ENCODE data around the gene CLDN3.
"Not testable (repeated sequence)": the region's sequence is repeated elsewhere in the genome, so short reads cannot be mapped to it uniquely, and the experiment has no call there.

The CLDN3 gene

GRCh38 chr7:73736885-73737284 lies 33.2 kb downstream of the CLDN3 start:
- no peak for DNase-seq (ENCODE audit: low spot score)

DNA sequence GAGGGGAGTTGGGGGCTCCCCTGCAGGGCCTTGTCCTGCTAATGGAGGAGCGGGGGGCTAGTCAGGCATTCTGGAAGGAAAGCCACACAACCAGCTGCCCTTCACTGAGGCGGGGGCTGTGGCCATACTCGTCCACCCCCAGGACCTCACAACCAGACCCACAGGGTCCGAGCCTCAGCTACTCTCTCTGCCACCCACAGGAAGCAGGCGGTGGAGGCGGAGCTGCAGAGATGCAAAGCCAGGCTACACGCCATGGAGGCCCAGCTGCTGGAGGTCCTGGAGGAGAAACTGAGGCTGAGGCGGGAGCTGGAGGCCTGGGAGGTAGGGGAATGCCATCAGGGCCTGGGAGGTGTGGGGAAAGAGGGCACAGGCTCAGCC lies 34.6 kb downstream of the CLDN3 start:
- no peak for DNase-seq (ENCODE audit: low spot score)

- DNase-seq (ENCODE audit: low spot score): peak; percentile 78
Observed at GRCh38 chr7:73734619-73735527, 35.2 kb downstream of the CLDN3 start.

DNA sequence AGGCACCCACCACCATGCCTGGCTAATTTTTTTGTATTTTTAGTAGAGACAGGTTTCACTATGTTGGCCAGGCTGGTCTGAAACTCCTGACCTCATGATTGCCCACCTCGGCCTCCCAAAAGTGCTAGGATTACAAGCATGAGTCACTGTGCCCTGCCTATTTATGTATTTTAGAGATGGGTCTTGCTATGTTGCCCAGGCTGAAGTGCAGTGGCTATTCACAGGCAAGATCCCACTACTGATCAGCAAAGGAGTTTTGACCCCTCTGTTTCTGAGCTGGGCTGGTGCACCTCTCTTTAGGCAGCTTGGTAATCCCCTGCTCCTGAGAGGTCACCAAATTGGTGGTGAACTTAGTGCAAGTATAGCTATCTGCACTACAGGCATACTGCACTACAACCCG lies 37.7 kb downstream of the CLDN3 start:
- DNase-seq (ENCODE audit: low spot score): no peak

- no peak for DNase-seq (ENCODE audit: low spot score)
Observed at GRCh38 chr7:73730485-73730884, 39.6 kb downstream of the CLDN3 start.

DNA sequence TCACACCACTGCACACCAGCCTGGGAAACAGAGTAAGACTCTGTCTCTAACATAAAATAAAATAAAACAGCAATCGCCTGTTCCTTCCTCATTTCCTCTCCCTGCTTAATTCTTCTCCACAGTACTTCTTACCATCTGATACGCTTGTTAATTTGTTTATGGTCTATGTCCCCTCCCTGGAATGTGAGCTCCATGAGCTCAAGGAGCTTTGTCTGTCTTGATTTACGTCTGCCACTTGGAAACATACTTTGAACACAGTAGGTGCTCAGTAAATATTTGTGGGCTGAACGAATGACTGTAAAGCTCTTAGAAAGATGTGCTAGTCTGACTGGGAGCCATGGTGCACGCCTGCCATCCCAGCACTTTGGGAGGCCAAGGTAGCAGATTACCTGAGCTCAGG lies 41.5 kb downstream of the CLDN3 start:
- DNase-seq (ENCODE audit: low spot score): no peak

DNA sequence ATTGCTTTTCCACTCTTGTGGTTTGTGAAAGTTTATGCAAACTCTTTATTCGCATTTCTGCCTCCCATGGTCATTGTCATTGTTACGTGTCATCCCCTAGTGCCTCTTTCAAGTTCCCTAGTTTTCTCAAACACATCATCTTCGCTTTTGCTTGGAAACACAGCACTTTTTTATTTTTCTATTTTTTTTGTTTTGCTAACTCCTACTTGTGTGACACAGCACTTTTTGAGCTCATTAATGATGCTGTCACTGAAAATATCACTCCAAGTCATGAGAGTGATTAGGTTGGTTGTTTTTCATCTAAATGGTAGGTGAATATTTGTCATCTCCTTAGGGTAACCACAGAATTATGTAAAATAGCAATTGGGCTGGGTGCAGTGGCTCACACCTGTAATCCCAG lies 42.1 kb downstream of the CLDN3 start:
- DNase-seq (ENCODE audit: low spot score): no peak

- no peak for DNase-seq (ENCODE audit: low spot score)
Observed at GRCh38 chr7:73726083-73726466, 44.0 kb downstream of the CLDN3 start.

GRCh38 chr7:73723813-73724212 lies 46.3 kb downstream of the CLDN3 start:
- DNase-seq (ENCODE audit: low spot score): no peak

DNA sequence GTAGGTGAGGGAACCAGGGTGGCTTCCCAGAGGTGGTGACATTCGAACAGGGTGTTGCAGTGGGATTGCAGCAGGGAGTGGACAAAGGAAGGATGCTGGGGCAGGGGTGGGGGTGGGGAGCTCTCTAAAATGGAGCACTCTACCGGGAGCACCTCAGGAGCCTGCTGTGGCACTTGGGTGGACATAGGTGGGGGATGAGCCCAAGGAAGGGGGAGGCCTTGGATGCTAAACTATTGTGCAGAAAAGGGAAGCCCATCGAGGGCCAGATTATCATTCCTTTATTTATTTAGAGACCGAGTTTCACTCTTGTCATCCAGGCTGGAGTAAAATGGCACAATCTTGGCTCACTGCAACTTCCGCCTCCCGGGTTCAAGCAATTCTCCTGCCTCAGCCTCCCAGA lies 47.3 kb downstream of the CLDN3 start:
- no peak for DNase-seq (ENCODE audit: low spot score)

- not testable (repeated sequence) for DNase-seq (ENCODE audit: low spot score)
Observed at GRCh38 chr7:73722182-73722581, 47.9 kb downstream of the CLDN3 start.

DNA sequence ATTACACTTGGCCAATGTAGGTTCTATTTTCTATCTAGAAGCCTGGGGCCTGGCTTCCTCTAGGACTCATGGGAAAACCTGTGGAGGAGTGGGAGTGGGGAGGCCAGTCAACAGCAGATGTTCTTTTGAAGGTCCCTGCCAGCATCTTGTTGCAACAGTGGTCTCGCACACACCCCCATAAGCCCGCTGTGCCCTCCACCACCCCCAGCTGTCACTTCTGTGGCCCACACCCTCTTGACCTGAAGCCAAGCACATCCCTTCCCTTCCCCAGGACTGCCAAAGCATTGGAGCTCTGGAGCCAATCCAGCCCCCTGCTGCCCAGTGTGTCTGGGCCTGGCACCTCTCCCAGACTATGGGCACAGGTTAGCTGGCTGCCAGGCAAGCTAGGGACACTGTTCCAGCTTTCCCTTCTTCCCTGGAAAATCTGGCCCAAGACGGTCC lies 48.7 kb downstream of the CLDN3 start:
- no peak for DNase-seq (ENCODE audit: low spot score)

DNA sequence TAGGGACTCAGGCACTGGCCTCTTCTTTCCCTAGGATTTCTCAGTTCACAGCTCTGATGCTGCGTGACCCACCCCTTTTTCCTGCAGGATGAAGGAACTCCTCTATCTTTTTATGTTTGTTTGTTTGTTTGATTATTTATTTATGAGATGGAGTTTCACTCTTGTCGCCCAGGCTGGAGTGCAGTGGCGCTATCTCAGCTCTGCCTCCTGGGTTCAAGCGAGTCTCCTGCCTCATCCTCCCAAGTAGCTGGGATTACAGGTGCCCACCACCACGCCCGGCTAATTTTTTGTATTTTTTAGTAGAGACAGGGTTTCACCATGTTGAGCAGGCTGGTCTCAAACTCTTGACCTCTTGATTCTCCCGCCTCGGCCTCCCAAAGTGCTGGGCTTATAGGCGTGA lies 49.6 kb downstream of the CLDN3 start:
- DNase-seq (ENCODE audit: low spot score): not testable (repeated sequence)

DNA sequence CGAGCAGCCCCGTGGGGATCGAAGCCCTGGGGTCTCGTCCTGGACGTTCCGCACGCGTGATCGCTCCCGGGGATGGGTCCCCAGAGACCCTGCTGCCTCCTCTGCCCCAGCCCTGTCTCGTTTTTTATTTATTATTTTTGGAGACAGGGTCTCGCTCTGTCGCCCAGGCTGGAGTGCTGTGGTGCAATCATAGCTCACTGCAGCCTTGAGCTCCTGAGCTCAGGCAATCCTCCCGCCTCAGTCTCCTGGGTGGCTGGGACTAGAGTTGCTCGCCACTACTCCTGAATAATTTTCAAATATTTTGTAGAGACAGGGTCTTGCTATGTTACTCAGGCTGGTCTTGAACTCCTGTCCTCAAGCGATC lies 50.3 kb downstream of the CLDN3 start:
- no peak for DNase-seq (ENCODE audit: low spot score)
